PC-3 (cell line): Measurements from ENCODE around the gene ADAMTSL2.

Experiments used
- EZH2 ChIP-seq: fragments of 300-600 bp; sonication (generic); IDR thresholded peaks from one replicate; pipeline ENCODE4 v1.6.1; 2017; ENCODE audit warnings: antibody characterized with exemption, mild to moderate bottlenecking, low read length; ENCODE audit not compliant: unreplicated experiment
- EZH2phosphoT487 ChIP-seq: fragments of 300-600 bp; sonication (generic); IDR thresholded peaks from 2 replicates; pipeline ENCODE4 v1.6.1; 2018; ENCODE audit warnings: mild to moderate bottlenecking, antibody characterized with exemption, low read length, borderline replicate concordance
- TF ChIP-seq, protein P1 (sequence below): fragments of 300-600 bp; sonication (generic); conservative IDR thresholded peaks from 2 replicates; pipeline ENCODE4 v1.5.1; 2017; ENCODE audit warnings: antibody characterized with exemption, low read depth, mild to moderate bottlenecking, low read length

GRCh38 chr9:133575186-133576030, 40.9 kb downstream of the ADAMTSL2 start:
- TF ChIP-seq, protein P1, sequence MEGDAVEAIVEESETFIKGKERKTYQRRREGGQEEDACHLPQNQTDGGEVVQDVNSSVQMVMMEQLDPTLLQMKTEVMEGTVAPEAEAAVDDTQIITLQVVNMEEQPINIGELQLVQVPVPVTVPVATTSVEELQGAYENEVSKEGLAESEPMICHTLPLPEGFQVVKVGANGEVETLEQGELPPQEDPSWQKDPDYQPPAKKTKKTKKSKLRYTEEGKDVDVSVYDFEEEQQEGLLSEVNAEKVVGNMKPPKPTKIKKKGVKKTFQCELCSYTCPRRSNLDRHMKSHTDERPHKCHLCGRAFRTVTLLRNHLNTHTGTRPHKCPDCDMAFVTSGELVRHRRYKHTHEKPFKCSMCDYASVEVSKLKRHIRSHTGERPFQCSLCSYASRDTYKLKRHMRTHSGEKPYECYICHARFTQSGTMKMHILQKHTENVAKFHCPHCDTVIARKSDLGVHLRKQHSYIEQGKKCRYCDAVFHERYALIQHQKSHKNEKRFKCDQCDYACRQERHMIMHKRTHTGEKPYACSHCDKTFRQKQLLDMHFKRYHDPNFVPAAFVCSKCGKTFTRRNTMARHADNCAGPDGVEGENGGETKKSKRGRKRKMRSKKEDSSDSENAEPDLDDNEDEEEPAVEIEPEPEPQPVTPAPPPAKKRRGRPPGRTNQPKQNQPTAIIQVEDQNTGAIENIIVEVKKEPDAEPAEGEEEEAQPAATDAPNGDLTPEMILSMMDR: no peak
- TF ChIP-seq EZH2phosphoT487 (no peak), EZH2 (no peak)
